Hematopoietic multipotent progenitor cell treated with erythropoietin and hydrocortisone succinate and interleukin-3 and kit ligand, for 15 days (in vitro differentiated cells): ENCODE measurements around the gene MSL3B.
"Not testable (repeated sequence)": the region's sequence is repeated elsewhere in the genome, so short reads cannot be mapped to it uniquely, and the experiment has no call there.

Experiments
- DNase-seq: peaks from one replicate; pipeline ENCODE4 v3.0.0-alpha.2; 2015; ENCODE audit warnings: low spot score

The MSL3B gene

GRCh38 chr2:233867993-233868532, at the start of gene MSL3B:
Gene MSL3B (minus strand): TSS chr2:233868386.
- DNase-seq = peak; percentile 71

- no peak for DNase-seq
These were observed 48.9 kb upstream of the MSL3B start, which contains the start of gene TRPM8 for GRCh38 chr2:233917116-233917515. Gene TRPM8 (plus strand): TSS chr2:233917373. CDS start chr2:233926538, 9,165 bp downstream.

- DNase-seq = no peak
These were observed 46.9 kb upstream of the MSL3B start for GRCh38 chr2:233915128-233915527.

- DNase-seq = no peak
These were observed 44.7 kb upstream of the MSL3B start for GRCh38 chr2:233912691-233913423.

GRCh38 chr2:233907627-233908026, 39.4 kb upstream of the MSL3B start:
- no peak for DNase-seq

- DNase-seq = no peak
These were observed 37.8 kb upstream of the MSL3B start for GRCh38 chr2:233905945-233906344.

GRCh38 chr2:233901884-233902283, 33.7 kb upstream of the MSL3B start:
- DNase-seq = no peak

GRCh38 chr2:233901367-233901766, 33.2 kb upstream of the MSL3B start:
- DNase-seq = no peak

- not testable (repeated sequence) for DNase-seq
These were observed 28.1 kb upstream of the MSL3B start for GRCh38 chr2:233896253-233896652.

GRCh38 chr2:233892793-233893192, 24.6 kb upstream of the MSL3B start:
- no peak for DNase-seq

- DNase-seq = no peak
These were observed 14.2 kb upstream of the MSL3B start for GRCh38 chr2:233882353-233882752.

- DNase-seq = not testable (repeated sequence)
These were observed 3.9 kb upstream of the MSL3B start for GRCh38 chr2:233872125-233872524.

- no peak for DNase-seq
These were observed 3.2 kb upstream of the MSL3B start for GRCh38 chr2:233871432-233871831.

GRCh38 chr2:233866479-233866878, 1.7 kb downstream of the MSL3B start:
- DNase-seq = no peak

- no peak for DNase-seq
These were observed 2.3 kb downstream of the MSL3B start for GRCh38 chr2:233865838-233866237.

- DNase-seq = no peak
These were observed 5.9 kb downstream of the MSL3B start for GRCh38 chr2:233862261-233862768.

- no peak for DNase-seq
These were observed 9.9 kb downstream of the MSL3B start for GRCh38 chr2:233858331-233858730.

- peak; percentile 87 for DNase-seq
These were observed 10.6 kb downstream of the MSL3B start for GRCh38 chr2:233857511-233858141.

- DNase-seq = peak; percentile 91
These were observed 12.0 kb downstream of the MSL3B start for GRCh38 chr2:233856184-233856583.

- DNase-seq = no peak
These were observed 12.8 kb downstream of the MSL3B start for GRCh38 chr2:233855345-233855744.

- DNase-seq = peak; percentile 95
These were observed 13.8 kb downstream of the MSL3B start, which contains the start of gene HJURP for GRCh38 chr2:233854241-233854981. Gene HJURP (minus strand): TSS chr2:233854535. CDS start chr2:233854500, 35 bp downstream.

GRCh38 chr2:233853883-233854240, 14.3 kb downstream of the MSL3B start:
- no peak for DNase-seq
